ENCODE measurements around the gene PGM5.
"Not testable (repeated sequence)": the region's sequence is repeated elsewhere in the genome, so short reads cannot be mapped to it uniquely, and the experiment has no call there.

PGM5 gene

GRCh38 chr9:68356380-68357118, at the start of gene PGM5:
TSS of gene PGM5 (plus strand) at chr9:68356611. CDS start at chr9:68357128, 517 bp downstream.
- peak; percentile 10 for DNase-seq (ENCODE audit: low read depth)

GRCh38 chr9:68307127-68307526, 49.3 kb upstream of the PGM5 start:
- DNase-seq (ENCODE audit: low read depth): not testable (repeated sequence)

GRCh38 chr9:68307654-68308053, 48.8 kb upstream of the PGM5 start:
- not testable (repeated sequence) for DNase-seq (ENCODE audit: low read depth)

GRCh38 chr9:68311208-68311607, 45.2 kb upstream of the PGM5 start:
- not testable (repeated sequence) for DNase-seq (ENCODE audit: low read depth)

GRCh38 chr9:68318209-68318608, 38.2 kb upstream of the PGM5 start:
- not testable (repeated sequence) for DNase-seq (ENCODE audit: low read depth)

- not testable (repeated sequence) for DNase-seq (ENCODE audit: low read depth)
Measured at GRCh38 chr9:68323749-68324148, 32.7 kb upstream of the PGM5 start.

- DNase-seq (ENCODE audit: low read depth): not testable (repeated sequence)
Measured at GRCh38 chr9:68324518-68324917, 31.9 kb upstream of the PGM5 start.

GRCh38 chr9:68329106-68329505, 27.3 kb upstream of the PGM5 start:
- DNase-seq (ENCODE audit: low read depth): not testable (repeated sequence)

- DNase-seq (ENCODE audit: low read depth): not testable (repeated sequence)
Measured at GRCh38 chr9:68330531-68331173, 25.8 kb upstream of the PGM5 start.

- DNase-seq (ENCODE audit: low read depth): not testable (repeated sequence)
Measured at GRCh38 chr9:68332122-68332521, 24.3 kb upstream of the PGM5 start.

- not testable (repeated sequence) for DNase-seq (ENCODE audit: low read depth)
Measured at GRCh38 chr9:68335935-68336334, 20.5 kb upstream of the PGM5 start.

GRCh38 chr9:68336639-68337339, 19.6 kb upstream of the PGM5 start:
- not testable (repeated sequence) for DNase-seq (ENCODE audit: low read depth)

GRCh38 chr9:68338000-68338399, 18.4 kb upstream of the PGM5 start:
- not testable (repeated sequence) for DNase-seq (ENCODE audit: low read depth)

GRCh38 chr9:68342265-68343025, 14.0 kb upstream of the PGM5 start:
- DNase-seq (ENCODE audit: low read depth): not testable (repeated sequence)

GRCh38 chr9:68343242-68343641, 13.2 kb upstream of the PGM5 start:
- not testable (repeated sequence) for DNase-seq (ENCODE audit: low read depth)

- DNase-seq (ENCODE audit: low read depth): not testable (repeated sequence)
Measured at GRCh38 chr9:68343992-68344391, 12.4 kb upstream of the PGM5 start.

- not testable (repeated sequence) for DNase-seq (ENCODE audit: low read depth)
Measured at GRCh38 chr9:68351689-68352088, 4.7 kb upstream of the PGM5 start.

GRCh38 chr9:68355993-68356379, 425 bp upstream of the PGM5 start:
- not testable (repeated sequence) for DNase-seq (ENCODE audit: low read depth)

- not testable (repeated sequence) for DNase-seq (ENCODE audit: low read depth)
Measured at GRCh38 chr9:68357119-68357714, 806 bp downstream of the PGM5 start.

- DNase-seq (ENCODE audit: low read depth): not testable (repeated sequence)
Measured at GRCh38 chr9:68366933-68367547, 10.6 kb downstream of the PGM5 start.

- not testable (repeated sequence) for DNase-seq (ENCODE audit: low read depth)
Measured at GRCh38 chr9:68375789-68376188, 19.4 kb downstream of the PGM5 start.
